ENCODE results near the gene C1orf35. TPM values are rescaled to one million over a fixed set of nuclear protein-coding genes. Genes with fewer than 3 reads are reported as not detected.

C1orf35 gene
- total RNA-seq, 1 donor from 2014 or later, result 11.8 TPM

DNA sequence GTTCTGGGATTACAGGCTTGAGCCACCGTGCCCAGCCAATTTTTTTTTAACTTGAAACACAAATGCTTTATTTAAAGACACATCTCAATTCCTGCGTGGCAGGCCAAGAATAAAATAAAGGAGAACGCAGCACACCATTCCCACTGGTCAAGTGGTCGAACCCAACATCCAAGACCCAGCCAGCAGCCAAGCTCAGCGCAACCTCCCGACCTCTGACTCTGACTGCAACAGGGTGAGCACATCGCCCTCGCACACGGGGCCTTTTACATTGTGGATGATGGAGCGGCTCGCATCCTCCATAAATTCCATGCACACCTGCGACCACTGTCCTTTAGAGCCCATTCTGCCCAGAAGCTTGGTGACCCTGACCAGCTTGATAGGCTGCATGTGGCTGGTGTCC lies 31.5 kb upstream of the C1orf35 start:
- H3K27me3 ChIP-seq, result peaks cover 94% of the 10 kb centered on the region
- H3K9me3 Mint-ChIP-seq, result no peaks in the 10 kb centered on the region

DNA sequence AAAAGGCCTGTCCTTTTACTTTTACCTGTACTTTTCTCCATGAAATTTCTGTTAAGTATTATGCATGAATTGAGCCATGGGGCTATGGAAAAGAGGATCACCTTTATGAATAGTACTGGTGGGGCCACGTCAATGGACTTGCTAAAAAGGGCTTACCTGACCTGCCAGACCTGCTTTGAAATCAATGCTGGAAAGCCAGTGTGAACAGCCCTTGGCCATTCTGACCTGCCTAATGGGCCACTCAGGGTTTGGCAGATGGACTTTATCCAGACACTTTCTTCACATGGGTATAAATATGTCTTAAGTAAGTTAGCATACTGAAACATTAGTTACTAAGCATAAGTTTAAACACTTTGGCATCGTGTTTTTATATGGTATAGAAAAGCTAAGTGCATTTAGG lies 28.6 kb upstream of the C1orf35 start:
- Histone ChIP-seq H3K36me3 (no peaks in the 10 kb centered on the region), H3K27ac (no peak overlapping the region), H3K4me3 (no peak overlapping the region), H4K20me1 (ENCODE audit: low read depth) (no peaks in the 10 kb centered on the region), H3K4me1 (no peaks in the 10 kb centered on the region), H2AFZ (replicated peaks) (no peak overlapping the region), H3K4me2 (no peak overlapping the region), H3K9me3 (ENCODE audit: low read depth) (no peaks in the 10 kb centered on the region), H3K27me3 (peaks cover 99% of the 10 kb centered on the region), H3K79me2 (ENCODE audit: low read depth) (no peaks in the 10 kb centered on the region), H3F3A (ENCODE audit: low read depth) (no peaks in the 10 kb centered on the region), H3K9ac (no peak overlapping the region)
- H3K27ac Mint-ChIP-seq, result no peak overlapping the region
- TF ChIP-seq, protein P1, sequence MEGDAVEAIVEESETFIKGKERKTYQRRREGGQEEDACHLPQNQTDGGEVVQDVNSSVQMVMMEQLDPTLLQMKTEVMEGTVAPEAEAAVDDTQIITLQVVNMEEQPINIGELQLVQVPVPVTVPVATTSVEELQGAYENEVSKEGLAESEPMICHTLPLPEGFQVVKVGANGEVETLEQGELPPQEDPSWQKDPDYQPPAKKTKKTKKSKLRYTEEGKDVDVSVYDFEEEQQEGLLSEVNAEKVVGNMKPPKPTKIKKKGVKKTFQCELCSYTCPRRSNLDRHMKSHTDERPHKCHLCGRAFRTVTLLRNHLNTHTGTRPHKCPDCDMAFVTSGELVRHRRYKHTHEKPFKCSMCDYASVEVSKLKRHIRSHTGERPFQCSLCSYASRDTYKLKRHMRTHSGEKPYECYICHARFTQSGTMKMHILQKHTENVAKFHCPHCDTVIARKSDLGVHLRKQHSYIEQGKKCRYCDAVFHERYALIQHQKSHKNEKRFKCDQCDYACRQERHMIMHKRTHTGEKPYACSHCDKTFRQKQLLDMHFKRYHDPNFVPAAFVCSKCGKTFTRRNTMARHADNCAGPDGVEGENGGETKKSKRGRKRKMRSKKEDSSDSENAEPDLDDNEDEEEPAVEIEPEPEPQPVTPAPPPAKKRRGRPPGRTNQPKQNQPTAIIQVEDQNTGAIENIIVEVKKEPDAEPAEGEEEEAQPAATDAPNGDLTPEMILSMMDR (IDR thresholded peaks at IDR 0.05), result no peak
- TF ChIP-seq EZH2 (IDR thresholded peaks at IDR 0.05), result no peak
- no peak for TF ChIP-seq EZH2phosphoT487 (IDR thresholded peaks at IDR 0.05)
- no peak for DNase-seq (ENCODE audit: low spot score)
- H3K36me3 Mint-ChIP-seq, result no peaks in the 10 kb centered on the region
- peaks cover 43% of the 10 kb centered on the region for H3K27me3 Mint-ChIP-seq (ENCODE audit: insufficient read depth, low read depth)
- H3K4me1 Mint-ChIP-seq, result peaks cover 6% of the 10 kb centered on the region
- H3K4me3 Mint-ChIP-seq, result no peak overlapping the region
- H3K9me3 Mint-ChIP-seq, result no peaks in the 10 kb centered on the region

More for the DNA sequence above, 31.5 kb upstream of the C1orf35 start:
- TF ChIP-seq, protein P1 (IDR thresholded peaks at IDR 0.05), result no peak
- TF ChIP-seq EZH2 (IDR thresholded peaks at IDR 0.05) (no peak), EZH2phosphoT487 (IDR thresholded peaks at IDR 0.05) (no peak)
- H3K4me3 ChIP-seq, result no peak overlapping the region
- Mint-ChIP-seq H3K27me3 (ENCODE audit: insufficient read depth, low read depth) (peaks cover 40% of the 10 kb centered on the region), H3K4me1 (peaks cover 8% of the 10 kb centered on the region), H3K36me3 (no peaks in the 10 kb centered on the region), H3K4me3 (no peak overlapping the region), H3K27ac (no peak overlapping the region)
- no peaks in the 10 kb centered on the region for H3K9me3 ChIP-seq (ENCODE audit: low read depth)
- no peaks in the 10 kb centered on the region for H3K36me3 ChIP-seq
- no peak overlapping the region for H3K9ac ChIP-seq
- no peak overlapping the region for H2AFZ ChIP-seq (replicated peaks)
- H4K20me1 ChIP-seq (ENCODE audit: low read depth), result no peaks in the 10 kb centered on the region
- peaks cover 5% of the 10 kb centered on the region for H3F3A ChIP-seq (ENCODE audit: low read depth)
- no peak overlapping the region for H3K4me2 ChIP-seq
- H3K79me2 ChIP-seq (ENCODE audit: low read depth), result no peaks in the 10 kb centered on the region
- H3K4me1 ChIP-seq, result no peaks in the 10 kb centered on the region
- DNase-seq (ENCODE audit: low spot score), result no peak
- no peak overlapping the region for H3K27ac ChIP-seq

DNA sequence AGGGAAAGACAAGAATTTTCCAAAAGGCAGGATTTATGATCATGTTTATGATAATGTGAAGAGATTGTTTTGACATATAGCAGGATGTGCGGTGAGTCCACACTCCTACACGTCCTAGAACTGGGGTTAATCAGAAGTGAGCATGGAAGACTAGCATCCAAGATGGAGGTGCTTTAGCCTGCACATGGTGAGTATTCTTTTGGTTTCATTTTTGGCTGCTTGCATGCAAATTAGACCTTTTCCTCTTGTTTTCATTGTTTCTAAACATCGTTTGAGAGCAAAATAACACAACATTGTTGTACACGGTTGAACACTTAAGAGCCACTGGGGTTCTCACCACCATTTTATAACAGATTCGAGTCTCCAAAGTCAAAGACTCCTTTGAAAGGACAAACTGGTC lies 22.1 kb upstream of the C1orf35 start:
- Mint-ChIP-seq H3K36me3 (no peaks in the 10 kb centered on the region), H3K27ac (no peak overlapping the region), H3K4me3 (no peak overlapping the region), H3K27me3 (ENCODE audit: insufficient read depth, low read depth) (peaks cover 19% of the 10 kb centered on the region), H3K9me3 (peaks cover 3% of the 10 kb centered on the region), H3K4me1 (peaks cover under 1% of the 10 kb centered on the region)
- Histone ChIP-seq H3K4me3 (no peak overlapping the region), H3K9ac (no peak overlapping the region), H3K4me1 (no peaks in the 10 kb centered on the region), H3K79me2 (ENCODE audit: low read depth) (no peaks in the 10 kb centered on the region), H3K9me3 (ENCODE audit: low read depth) (no peaks in the 10 kb centered on the region), H4K20me1 (ENCODE audit: low read depth) (no peaks in the 10 kb centered on the region), H2AFZ (replicated peaks) (no peak overlapping the region), H3K27ac (no peak overlapping the region), H3F3A (ENCODE audit: low read depth) (no peaks in the 10 kb centered on the region), H3K36me3 (no peaks in the 10 kb centered on the region), H3K27me3 (peaks cover 86% of the 10 kb centered on the region), H3K4me2 (no peak overlapping the region)
- DNase-seq (ENCODE audit: low spot score), result no peak
- TF ChIP-seq EZH2 (IDR thresholded peaks at IDR 0.05), result no peak
- TF ChIP-seq EZH2phosphoT487 (IDR thresholded peaks at IDR 0.05), result no peak
- TF ChIP-seq, protein P1 (IDR thresholded peaks at IDR 0.05), result no peak

All from neural progenitor cell (in vitro differentiated cells).